Measurements from ENCODE around the gene C10orf120.

Gene C10orf120

GRCh38 chr10:122662231-122662630 lies 37.4 kb downstream of the C10orf120 start:
- H3K4me3 ChIP-seq (ENCODE audit: control insufficient read depth, low read depth, low read length), result no peak overlapping the region
- no peak for TF ChIP-seq CTCF (IDR thresholded peaks at IDR 0.05; ENCODE audit: control insufficient read depth, insufficient read depth, low read depth, low read length, missing control alignments)
- no peak for DNase-seq (ENCODE audit: low read depth)

- TF ChIP-seq CTCF (IDR thresholded peaks at IDR 0.05; ENCODE audit: control insufficient read depth, insufficient read depth, low read depth, low read length, missing control alignments), result no peak
- no peak overlapping the region for H3K4me3 ChIP-seq (ENCODE audit: control insufficient read depth, low read depth, low read length)
- no peak for DNase-seq (ENCODE audit: low read depth)
Observed at GRCh38 chr10:122660696-122661095, 39.0 kb downstream of the C10orf120 start.

DNA sequence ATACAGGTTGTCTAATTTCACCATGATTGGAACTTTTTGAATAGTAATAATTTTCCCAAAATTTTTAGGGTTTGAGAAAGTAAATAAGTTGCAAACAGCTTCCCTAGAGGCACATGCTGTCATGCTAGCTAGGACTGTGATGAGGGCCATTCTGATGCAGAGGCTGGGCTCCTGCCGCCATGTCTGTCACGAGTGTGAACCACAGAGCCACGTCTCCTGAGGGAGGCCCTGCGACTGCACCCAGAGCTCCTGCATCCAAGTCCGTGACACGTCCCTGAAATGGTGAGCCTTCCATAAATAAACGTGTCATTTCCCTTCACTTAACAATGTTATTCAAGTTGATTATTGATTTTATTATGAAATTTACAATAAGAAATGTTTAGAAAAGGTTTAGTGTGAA lies 40.0 kb downstream of the C10orf120 start:
- no peak overlapping the region for H3K4me3 ChIP-seq (ENCODE audit: control insufficient read depth, low read depth, low read length)
- no peak for TF ChIP-seq CTCF (IDR thresholded peaks at IDR 0.05; ENCODE audit: control insufficient read depth, insufficient read depth, low read depth, low read length, missing control alignments)
- DNase-seq (ENCODE audit: low read depth), result no peak

DNA sequence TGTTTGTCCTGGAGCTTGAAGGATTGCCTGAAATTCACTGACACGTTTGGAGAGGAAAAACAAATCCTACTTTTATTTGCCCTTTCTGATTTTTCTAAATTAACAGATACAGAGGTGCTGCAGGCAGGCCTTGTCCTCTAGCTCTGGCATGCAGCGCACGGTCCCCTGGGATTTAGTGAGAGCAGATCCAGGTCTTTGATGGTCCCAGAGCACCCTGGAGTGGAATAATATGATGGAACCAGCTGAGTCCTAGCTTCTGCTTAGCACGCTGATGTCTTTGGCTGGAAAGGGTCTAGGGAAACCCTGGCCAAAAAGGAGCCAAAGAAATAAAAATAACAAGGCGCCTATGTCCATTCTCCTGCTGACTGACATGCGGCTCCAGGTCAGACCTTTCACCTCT lies 40.5 kb downstream of the C10orf120 start:
- no peak for DNase-seq (ENCODE audit: low read depth)
- no peak overlapping the region for H3K4me3 ChIP-seq (ENCODE audit: control insufficient read depth, low read depth, low read length)
- TF ChIP-seq CTCF (IDR thresholded peaks at IDR 0.05; ENCODE audit: control insufficient read depth, insufficient read depth, low read depth, low read length, missing control alignments), result no peak

GRCh38 chr10:122658356-122659049 lies 41.1 kb downstream of the C10orf120 start:
- DNase-seq (ENCODE audit: low read depth), result no peak
- H3K4me3 ChIP-seq (ENCODE audit: control insufficient read depth, low read depth, low read length), result no peak overlapping the region
- no peak for TF ChIP-seq CTCF (IDR thresholded peaks at IDR 0.05; ENCODE audit: control insufficient read depth, insufficient read depth, low read depth, low read length, missing control alignments)

GRCh38 chr10:122657729-122658128 lies 41.9 kb downstream of the C10orf120 start:
- no peak for DNase-seq (ENCODE audit: low read depth)
- TF ChIP-seq CTCF (IDR thresholded peaks at IDR 0.05; ENCODE audit: control insufficient read depth, insufficient read depth, low read depth, low read length, missing control alignments), result no peak
- H3K4me3 ChIP-seq (ENCODE audit: control insufficient read depth, low read depth, low read length), result no peak overlapping the region

Measured in AG09309 (cell line).